ENCODE results near the gene SDSL. TPM values are rescaled to one million over a fixed set of nuclear protein-coding genes. Genes with fewer than 3 reads are reported as not detected.

SDSL gene
- total and polyA plus RNA-seq, 4 donors, result 5.1 to 15.2 (median 12.1) TPM

DNA sequence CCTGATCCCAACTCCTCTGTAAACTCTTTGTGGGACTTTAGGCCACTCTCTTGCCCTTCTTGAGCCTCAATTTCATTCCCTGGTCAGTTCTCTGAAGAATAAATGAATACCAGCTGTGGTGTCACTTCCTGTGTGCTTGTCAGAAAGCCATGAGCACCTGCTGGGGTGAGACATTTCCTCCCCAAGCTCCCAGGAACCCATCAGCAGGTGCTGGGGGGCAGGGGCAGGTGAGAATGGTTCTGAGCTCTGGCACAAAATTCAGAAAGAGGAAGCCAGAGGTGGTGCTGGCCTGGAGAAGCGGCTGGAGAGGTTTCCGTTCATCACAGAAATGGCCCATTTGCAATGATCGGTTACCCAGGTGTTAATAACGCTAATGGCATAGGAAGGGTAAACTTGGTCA lies 34.6 kb downstream of the SDSL start:
- no peak overlapping the region for H3K4me3 ChIP-seq (ENCODE audit: low read depth, low read length)
- H3K27ac ChIP-seq (ENCODE audit: low read depth, low read length), result no peak overlapping the region
- H3K9me3 ChIP-seq (ENCODE audit: control insufficient read depth, insufficient read depth, low read length), result no peaks in the 10 kb centered on the region
- peaks cover 10% of the 10 kb centered on the region for H3K27me3 ChIP-seq (ENCODE audit: control insufficient read depth, insufficient read depth, low read length)
- H3K4me1 ChIP-seq (ENCODE audit: control insufficient read depth, insufficient read depth, low read length), result no peaks in the 10 kb centered on the region
- WGBS (ENCODE audit: insufficient coverage), result 63% methylated on average over 4 of the region's 4 CpGs
- no peaks in the 10 kb centered on the region for H3K36me3 ChIP-seq (ENCODE audit: control insufficient read depth, insufficient read depth, low read length)
- no peak for DNase-seq (ENCODE audit: low read depth in 4 of 6, low spot score in 6 of 6)

DNA sequence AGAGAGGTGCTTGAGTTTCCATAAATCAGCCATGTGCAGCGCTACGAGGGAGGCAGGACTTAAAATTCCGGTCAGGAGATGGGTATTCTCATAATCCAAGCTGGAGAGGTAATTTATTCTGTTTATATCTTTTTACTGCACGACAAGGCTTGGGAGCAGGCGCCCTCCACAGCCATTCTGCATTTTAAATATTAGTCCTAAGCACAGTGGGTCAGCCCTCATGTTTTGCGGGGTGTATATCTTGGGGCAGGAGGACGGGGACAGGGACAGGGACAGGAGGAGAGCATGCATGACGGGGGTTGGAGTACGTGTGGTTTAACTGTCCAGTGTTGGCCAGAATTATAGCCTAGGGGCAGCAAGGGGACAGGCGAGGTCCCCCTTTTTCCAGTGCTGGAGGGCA lies 35.0 kb downstream of the SDSL start:
- H3K27ac ChIP-seq (ENCODE audit: low read depth, low read length), result no peak overlapping the region
- H3K36me3 ChIP-seq (ENCODE audit: control insufficient read depth, insufficient read depth, low read length), result peaks cover 1% of the 10 kb centered on the region
- DNase-seq (ENCODE audit: low read depth in 4 of 6, low spot score in 6 of 6), result peak in 1 of 6 donors; percentile 81
- WGBS (ENCODE audit: insufficient coverage), result 54% methylated on average over 8 of the region's 10 CpGs
- H3K27me3 ChIP-seq (ENCODE audit: control insufficient read depth, insufficient read depth, low read length), result peaks cover 12% of the 10 kb centered on the region
- no peak overlapping the region for H3K4me3 ChIP-seq (ENCODE audit: low read depth, low read length)
- peaks cover 2% of the 10 kb centered on the region for H3K4me1 ChIP-seq (ENCODE audit: control insufficient read depth, insufficient read depth, low read length)
- H3K9me3 ChIP-seq (ENCODE audit: control insufficient read depth, insufficient read depth, low read length), result no peaks in the 10 kb centered on the region

DNA sequence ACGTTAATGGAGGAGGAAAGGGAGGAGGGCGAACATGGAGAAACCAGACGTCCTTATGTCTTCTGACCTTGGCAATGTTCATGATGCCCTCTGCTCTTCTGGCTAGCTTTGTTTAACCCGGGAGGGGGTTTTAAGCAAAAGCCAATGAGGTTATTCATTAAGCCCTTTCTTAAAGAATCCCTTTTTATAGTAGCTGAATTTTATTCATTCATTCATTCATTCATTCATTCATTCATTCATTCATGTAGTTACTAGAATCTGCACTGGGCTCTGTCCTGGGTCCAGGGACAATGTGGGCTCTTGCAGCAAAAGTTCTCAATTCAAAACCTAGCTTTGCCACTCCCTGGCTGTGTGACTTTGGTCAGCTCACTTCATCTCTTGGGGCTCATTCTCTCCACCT lies 35.5 kb downstream of the SDSL start:
- no peak for DNase-seq (ENCODE audit: low read depth in 4 of 6, low spot score in 6 of 6)
- Histone ChIP-seq H3K27ac (ENCODE audit: low read depth, low read length) (no peak overlapping the region), H3K27me3 (ENCODE audit: control insufficient read depth, insufficient read depth, low read length) (peaks cover 16% of the 10 kb centered on the region), H3K36me3 (ENCODE audit: control insufficient read depth, insufficient read depth, low read length) (peaks cover 2% of the 10 kb centered on the region), H3K4me1 (ENCODE audit: control insufficient read depth, insufficient read depth, low read length) (peaks cover 6% of the 10 kb centered on the region), H3K9me3 (ENCODE audit: control insufficient read depth, insufficient read depth, low read length) (no peaks in the 10 kb centered on the region), H3K4me3 (ENCODE audit: low read depth, low read length) (no peak overlapping the region)
- WGBS (ENCODE audit: insufficient coverage), result 48% methylated on average over 3 of the region's 4 CpGs

DNA sequence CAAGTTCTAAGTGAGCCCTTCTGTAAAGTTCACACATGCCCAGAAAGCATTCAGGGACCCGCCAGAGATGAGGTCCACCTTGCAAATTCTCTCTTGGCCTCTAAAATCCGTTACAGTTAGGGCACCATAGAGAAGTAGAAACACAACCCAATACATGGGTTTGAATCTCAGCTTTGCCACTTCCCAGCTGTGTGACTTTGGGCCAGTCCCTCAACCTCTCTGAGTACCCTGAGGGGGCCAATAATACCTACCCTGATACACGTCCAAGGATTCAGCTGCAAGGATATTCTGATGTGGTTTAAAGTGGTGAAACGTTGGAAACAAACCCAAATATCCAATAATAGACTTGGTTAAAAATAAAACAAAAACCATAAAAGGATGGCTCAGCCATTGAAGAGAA lies 37.8 kb downstream of the SDSL start:
- DNase-seq (ENCODE audit: low read depth in 4 of 6, low spot score in 6 of 6), result no peak
- H3K27me3 ChIP-seq (ENCODE audit: control insufficient read depth, insufficient read depth, low read length), result peaks cover 37% of the 10 kb centered on the region
- H3K9me3 ChIP-seq (ENCODE audit: control insufficient read depth, insufficient read depth, low read length), result no peaks in the 10 kb centered on the region
- peaks cover 26% of the 10 kb centered on the region for H3K4me1 ChIP-seq (ENCODE audit: control insufficient read depth, insufficient read depth, low read length)
- H3K36me3 ChIP-seq (ENCODE audit: control insufficient read depth, insufficient read depth, low read length), result peaks cover 5% of the 10 kb centered on the region
- H3K4me3 ChIP-seq (ENCODE audit: low read depth, low read length), result no peak overlapping the region
- no peak overlapping the region for H3K27ac ChIP-seq (ENCODE audit: low read depth, low read length)
- WGBS (ENCODE audit: insufficient coverage), result 64% methylated on average over 2 of the region's 4 CpGs

GRCh38 chr12:113461666-113462065 lies 39.5 kb downstream of the SDSL start:
- peak in 1 of 6 donors; percentile 69 for DNase-seq (ENCODE audit: low read depth in 4 of 6, low spot score in 6 of 6)

DNA sequence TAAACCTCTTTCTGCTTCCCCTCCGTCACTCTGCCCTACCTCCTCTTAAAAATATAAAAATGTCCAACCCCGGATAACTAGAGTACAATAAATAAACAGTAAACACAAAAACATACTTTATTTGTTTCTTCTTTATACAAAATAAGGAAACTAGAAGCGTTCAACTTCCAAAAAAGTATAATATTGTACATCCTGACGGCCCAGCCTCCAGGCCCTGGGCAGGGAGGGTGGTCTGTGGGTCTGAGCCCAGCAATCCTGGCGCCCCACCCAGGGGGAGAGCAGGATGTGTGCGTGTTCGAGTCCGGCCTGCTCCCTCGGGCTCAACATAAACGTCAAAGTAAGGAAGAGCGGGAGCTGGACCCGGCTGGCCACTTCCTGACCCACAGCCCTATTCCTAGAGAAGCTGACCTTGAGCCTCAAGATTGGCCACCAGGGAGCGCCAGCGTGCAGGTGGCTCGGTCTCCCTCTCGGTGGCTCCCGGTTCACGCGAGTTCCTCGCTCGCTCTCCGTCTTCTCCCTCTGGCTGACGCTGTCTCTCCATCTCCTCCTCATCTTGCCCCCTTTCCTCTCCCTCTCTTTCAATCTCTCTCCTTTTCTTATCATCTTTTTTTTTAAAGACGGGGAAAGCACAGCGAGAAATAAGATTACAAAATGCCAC lies 40.1 kb downstream of the SDSL start:
- no peak overlapping the region for H3K4me3 ChIP-seq (ENCODE audit: low read depth, low read length)
- no peaks in the 10 kb centered on the region for H3K9me3 ChIP-seq (ENCODE audit: control insufficient read depth, insufficient read depth, low read length)
- 5% methylated on average over 20 of the region's 25 CpGs for WGBS (ENCODE audit: insufficient coverage)
- peaks cover 15% of the 10 kb centered on the region for H3K36me3 ChIP-seq (ENCODE audit: control insufficient read depth, insufficient read depth, low read length)
- no peak overlapping the region for H3K27ac ChIP-seq (ENCODE audit: low read depth, low read length)
- peaks cover 37% of the 10 kb centered on the region for H3K4me1 ChIP-seq (ENCODE audit: control insufficient read depth, insufficient read depth, low read length)
- H3K27me3 ChIP-seq (ENCODE audit: control insufficient read depth, insufficient read depth, low read length), result peaks cover 60% of the 10 kb centered on the region
- DNase-seq (ENCODE audit: low read depth in 4 of 6, low spot score in 6 of 6), result peak in 5 of 6 donors; percentile 66 to 95 (median 71)

More at GRCh38 chr12:113461666-113462065, 39.5 kb downstream of the SDSL start:
- WGBS (ENCODE audit: insufficient coverage), result 42% methylated on average over 3 of the region's 5 CpGs
- H3K4me3 ChIP-seq (ENCODE audit: low read depth, low read length), result no peak overlapping the region
- H3K4me1 ChIP-seq (ENCODE audit: control insufficient read depth, insufficient read depth, low read length), result peaks cover 34% of the 10 kb centered on the region
- H3K36me3 ChIP-seq (ENCODE audit: control insufficient read depth, insufficient read depth, low read length), result peaks cover 9% of the 10 kb centered on the region
- no peaks in the 10 kb centered on the region for H3K9me3 ChIP-seq (ENCODE audit: control insufficient read depth, insufficient read depth, low read length)
- peaks cover 54% of the 10 kb centered on the region for H3K27me3 ChIP-seq (ENCODE audit: control insufficient read depth, insufficient read depth, low read length)
- no peak overlapping the region for H3K27ac ChIP-seq (ENCODE audit: low read depth, low read length)

DNA sequence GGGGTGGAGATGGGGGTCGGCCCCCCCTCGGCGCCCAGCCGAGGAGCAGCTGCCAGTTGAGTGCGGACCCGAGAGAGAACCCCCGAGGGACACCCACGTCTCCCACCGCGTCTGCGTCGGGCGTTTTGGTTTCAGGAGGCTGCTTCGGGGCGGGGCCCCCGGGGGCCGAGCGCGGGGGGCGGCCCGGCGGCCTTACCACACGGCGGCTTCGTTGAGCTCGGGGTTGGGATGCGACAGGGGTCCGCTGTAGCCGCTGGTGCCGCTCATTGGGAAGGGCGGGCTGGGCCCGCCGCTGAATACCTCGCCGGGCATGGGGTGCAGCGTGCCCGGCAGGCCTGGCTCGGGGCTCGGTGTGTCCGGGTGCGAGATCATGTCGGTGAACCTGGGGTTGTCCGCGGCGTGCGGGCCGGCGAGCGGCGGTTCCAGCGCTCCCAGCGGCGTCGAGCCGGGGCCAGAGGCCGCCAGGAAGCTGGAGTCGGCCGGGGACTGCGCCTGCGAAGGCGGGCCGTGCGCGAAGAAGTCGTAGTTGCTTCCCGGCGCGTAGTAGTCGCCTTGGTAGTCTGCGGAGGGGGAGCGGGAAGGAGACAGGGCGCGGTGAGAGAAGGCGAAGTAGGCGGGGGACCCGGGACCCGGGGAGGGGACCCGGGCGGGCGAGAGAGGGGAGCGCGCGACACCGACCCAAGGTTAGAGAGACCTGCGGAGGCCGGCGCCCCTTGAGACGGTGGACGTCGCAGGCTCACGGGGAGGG lies 41.0 kb downstream of the SDSL start:
- WGBS (ENCODE audit: insufficient coverage), result under 1% methylated on average over 91 of the region's 91 CpGs
- peaks cover 20% of the 10 kb centered on the region for H3K36me3 ChIP-seq (ENCODE audit: control insufficient read depth, insufficient read depth, low read length)
- peaks cover 45% of the 10 kb centered on the region for H3K4me1 ChIP-seq (ENCODE audit: control insufficient read depth, insufficient read depth, low read length)
- DNase-seq (ENCODE audit: low read depth in 4 of 6, low spot score in 6 of 6), result peak in 2 of 6 donors; percentile 6 to 37
- no peak overlapping the region for H3K27ac ChIP-seq (ENCODE audit: low read depth, low read length)
- peaks cover 69% of the 10 kb centered on the region for H3K27me3 ChIP-seq (ENCODE audit: control insufficient read depth, insufficient read depth, low read length)
- no peaks in the 10 kb centered on the region for H3K9me3 ChIP-seq (ENCODE audit: control insufficient read depth, insufficient read depth, low read length)
- H3K4me3 ChIP-seq (ENCODE audit: low read depth, low read length), result no peak overlapping the region

DNA sequence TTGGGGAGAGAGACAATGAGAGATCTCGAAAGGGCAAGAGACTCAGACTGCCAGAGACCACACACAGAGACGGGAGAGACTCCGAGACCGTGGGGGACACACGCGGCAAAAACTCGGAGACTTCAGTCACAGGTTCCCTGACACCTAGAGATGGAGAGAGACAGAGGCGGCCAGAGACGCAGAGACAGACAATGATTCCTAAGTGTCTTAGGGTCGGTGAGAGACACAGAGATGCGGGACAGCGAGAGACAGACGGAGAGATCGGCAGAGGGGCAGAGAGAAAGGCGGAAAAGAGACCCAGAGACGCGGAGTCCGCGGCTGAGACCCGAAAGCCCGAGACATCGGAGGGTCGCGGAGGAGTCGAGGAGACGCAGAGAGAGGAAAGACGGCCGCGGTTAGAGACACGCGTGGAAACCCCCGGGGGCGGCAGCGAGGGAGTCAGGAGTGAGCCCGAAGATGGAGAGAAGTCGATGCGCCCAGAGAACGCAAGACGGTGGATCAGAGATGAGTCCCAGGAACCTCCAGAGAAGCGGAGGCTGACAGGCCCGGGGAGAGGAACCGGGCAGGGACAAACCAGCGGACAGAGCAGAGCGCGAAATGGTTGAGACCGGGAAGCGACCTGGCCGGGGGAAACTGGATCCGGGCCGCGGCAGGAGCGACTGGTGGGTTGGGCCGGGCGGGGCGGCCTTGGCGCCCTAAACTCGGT lies 41.7 kb downstream of the SDSL start:
- peaks cover 20% of the 10 kb centered on the region for H3K36me3 ChIP-seq (ENCODE audit: control insufficient read depth, insufficient read depth, low read length)
- WGBS (ENCODE audit: insufficient coverage), result 1% methylated on average over 57 of the region's 57 CpGs
- peaks cover 76% of the 10 kb centered on the region for H3K27me3 ChIP-seq (ENCODE audit: control insufficient read depth, insufficient read depth, low read length)
- no peak overlapping the region for H3K4me3 ChIP-seq (ENCODE audit: low read depth, low read length)
- no peak overlapping the region for H3K27ac ChIP-seq (ENCODE audit: low read depth, low read length)
- DNase-seq (ENCODE audit: low read depth in 4 of 6, low spot score in 6 of 6), result peak in 2 of 6 donors; percentile 28 to 51
- no peaks in the 10 kb centered on the region for H3K9me3 ChIP-seq (ENCODE audit: control insufficient read depth, insufficient read depth, low read length)
- H3K4me1 ChIP-seq (ENCODE audit: control insufficient read depth, insufficient read depth, low read length), result peaks cover 45% of the 10 kb centered on the region

GRCh38 chr12:113464452-113464775 lies 42.2 kb downstream of the SDSL start:
- Histone ChIP-seq H3K9me3 (ENCODE audit: control insufficient read depth, insufficient read depth, low read length) (no peaks in the 10 kb centered on the region), H3K27me3 (ENCODE audit: control insufficient read depth, insufficient read depth, low read length) (peaks cover 79% of the 10 kb centered on the region), H3K36me3 (ENCODE audit: control insufficient read depth, insufficient read depth, low read length) (peaks cover 20% of the 10 kb centered on the region), H3K4me1 (ENCODE audit: control insufficient read depth, insufficient read depth, low read length) (peaks cover 45% of the 10 kb centered on the region), H3K27ac (ENCODE audit: low read depth, low read length) (no peak overlapping the region), H3K4me3 (ENCODE audit: low read depth, low read length) (no peak overlapping the region)
- DNase-seq (ENCODE audit: low read depth in 4 of 6, low spot score in 6 of 6), result peak in 2 of 6 donors; percentile 25 to 49
- WGBS (ENCODE audit: insufficient coverage), result under 1% methylated on average over 14 of the region's 16 CpGs
